Natural killer cell (primary cell): ENCODE results near the gene GRID1. TPM values are rescaled to one million over a fixed set of nuclear protein-coding genes. Genes with fewer than 3 reads are reported as not detected.

Source experiments
- ATAC-seq, 3 donors: fragments of 150-1000 bp in 2 of 3; fragments of 200-7000 bp in 1 of 3; cut with Tn5 transposase; 1 replicate in 1 of 3; 2 replicates in 2 of 3; pipeline ENCODE4 v1.10.0; 2021; ENCODE audit warnings: mild to moderate bottlenecking in 2 of 3, moderate library complexity in 2 of 3
- DNase-seq, 2 donors: peaks; one replicate each; pipeline versions ENCODE4 v3.0.0 to v3.0.0-alpha.2; 2013 to 2021; ENCODE audit warnings: mixed read lengths in 1 of 2
- H3K27ac ChIP-seq: one replicate; pipeline ENCODE4 v1.5.1; 2013; ENCODE audit warnings: mild to moderate bottlenecking, low read length
- H3K27me3 ChIP-seq: one replicate; pipeline ENCODE4 v1.6.1; 2013; ENCODE audit warnings: low read length; ENCODE audit not compliant: control insufficient read depth, insufficient read depth
- H3K36me3 ChIP-seq: one replicate; pipeline ENCODE4 v1.6.1; 2013; ENCODE audit warnings: low read length; ENCODE audit not compliant: control insufficient read depth, insufficient read depth
- H3K4me1 ChIP-seq: one replicate; pipeline ENCODE4 v1.6.1; 2013; ENCODE audit warnings: low read length; ENCODE audit not compliant: control insufficient read depth, insufficient read depth
- H3K4me3 ChIP-seq: one replicate; pipeline ENCODE4 v1.5.1; 2013; ENCODE audit warnings: low read length
- H3K9me3 ChIP-seq: one replicate; pipeline ENCODE4 v1.6.1; 2013; ENCODE audit warnings: low read length; ENCODE audit not compliant: control insufficient read depth, insufficient read depth
- H3K27ac Mint-ChIP-seq, 2 donors: one replicate each; pipeline ENCODE4 v1.8.0; 2022; ENCODE audit warnings: mild to moderate bottlenecking in 2 of 2, mixed read lengths in 2 of 2, moderate library complexity in 1 of 2
- H3K27me3 Mint-ChIP-seq, 2 donors: one replicate each; pipeline ENCODE4 v1.8.0; 2022; ENCODE audit warnings: low read depth in 2 of 2, mixed read lengths in 2 of 2
- H3K36me3 Mint-ChIP-seq: one replicate; pipeline ENCODE4 v1.8.0; 2022; ENCODE audit warnings: mixed read lengths
- H3K4me1 Mint-ChIP-seq, 2 donors: one replicate each; pipeline ENCODE4 v1.8.0; 2022; ENCODE audit warnings: mixed read lengths in 2 of 2
- H3K4me3 Mint-ChIP-seq: one replicate; pipeline ENCODE4 v1.8.0; 2022; ENCODE audit warnings: mild to moderate bottlenecking, moderate library complexity, mixed read lengths
- H3K9me3 Mint-ChIP-seq, 2 donors: one replicate each; pipeline ENCODE4 v1.8.0; 2022; ENCODE audit warnings: mixed read lengths in 2 of 2
- WGBS: methylation state at CpG from one replicate; pipeline ENCODE4 v1.1.7; 2013; ENCODE audit warnings: missing lambda C conversion rate; ENCODE audit not compliant: insufficient coverage; 5-methylcytosine and 5-hydroxymethylcytosine counted together
- intact Hi-C: fragments of 100-400 bp; cut with micrococcal nuclease; formaldehyde crosslinking; loops from one replicate; pipeline ENCODE4 v1.14.2; 2022
- total RNA-seq, 4 donors: library from RNA; stranded (reverse); fragments of 120-200 nt in 1 of 4; gene quantifications; one replicate each; pipeline versions ENCODE4 v1.2.3 to v1.2.4, GENCODE V29; 2013 to 2022
- TF ChIP-seq, protein P1 (sequence below): fragments of 200-600 bp; IDR thresholded peaks from one replicate; pipeline ENCODE4 v1.8.0; 2022; ENCODE audit warnings: antibody characterized with exemption

The GRID1 gene
- total RNA-seq, 3 donors from 2014 or later (not counting 1 experiment from before 2014, with no cell fraction given): not detected

DNA sequence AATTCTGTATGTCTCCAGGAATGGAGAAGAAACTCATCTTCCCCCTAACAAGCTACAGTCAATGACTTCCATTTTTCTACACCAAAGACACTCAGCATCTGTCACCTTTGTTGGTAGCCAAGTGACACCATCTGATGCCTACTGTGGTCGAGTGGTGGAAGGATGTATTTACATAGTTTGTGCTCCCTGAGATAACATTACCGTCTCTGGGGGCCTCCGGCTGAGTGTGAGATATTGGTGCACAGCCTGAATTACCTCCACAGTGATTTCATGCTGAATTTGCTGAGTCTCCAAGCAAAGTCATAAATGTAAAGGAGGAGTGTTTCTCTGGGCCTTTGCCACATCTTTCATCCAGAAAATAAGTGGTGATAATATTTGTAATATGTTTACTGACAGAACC, 114.0 kb downstream of the GRID1 start:
- ATAC-seq (no peak), DNase-seq (no peak)
- H3K27me3 Mint-ChIP-seq: no peaks in the 10 kb centered on the region
- Histone ChIP-seq H3K4me1 (no peaks in the 10 kb centered on the region), H3K36me3 (no peaks in the 10 kb centered on the region), H3K9me3 (no peaks in the 10 kb centered on the region), H3K27ac (no peak overlapping the region), H3K4me3 (no peak overlapping the region), H3K27me3 (no peaks in the 10 kb centered on the region)
- intact Hi-C loops: no loop called here
- peaks cover 0 to 3% of the 10 kb centered on the region in 2 donors for H3K9me3 Mint-ChIP-seq
- no peaks in the 10 kb centered on the region for H3K36me3 Mint-ChIP-seq
- no peak overlapping the region for H3K27ac Mint-ChIP-seq
- H3K4me3 Mint-ChIP-seq: no peak overlapping the region
- 83% methylated on average over 3 of the region's 3 CpGs for WGBS
- TF ChIP-seq, protein P1, sequence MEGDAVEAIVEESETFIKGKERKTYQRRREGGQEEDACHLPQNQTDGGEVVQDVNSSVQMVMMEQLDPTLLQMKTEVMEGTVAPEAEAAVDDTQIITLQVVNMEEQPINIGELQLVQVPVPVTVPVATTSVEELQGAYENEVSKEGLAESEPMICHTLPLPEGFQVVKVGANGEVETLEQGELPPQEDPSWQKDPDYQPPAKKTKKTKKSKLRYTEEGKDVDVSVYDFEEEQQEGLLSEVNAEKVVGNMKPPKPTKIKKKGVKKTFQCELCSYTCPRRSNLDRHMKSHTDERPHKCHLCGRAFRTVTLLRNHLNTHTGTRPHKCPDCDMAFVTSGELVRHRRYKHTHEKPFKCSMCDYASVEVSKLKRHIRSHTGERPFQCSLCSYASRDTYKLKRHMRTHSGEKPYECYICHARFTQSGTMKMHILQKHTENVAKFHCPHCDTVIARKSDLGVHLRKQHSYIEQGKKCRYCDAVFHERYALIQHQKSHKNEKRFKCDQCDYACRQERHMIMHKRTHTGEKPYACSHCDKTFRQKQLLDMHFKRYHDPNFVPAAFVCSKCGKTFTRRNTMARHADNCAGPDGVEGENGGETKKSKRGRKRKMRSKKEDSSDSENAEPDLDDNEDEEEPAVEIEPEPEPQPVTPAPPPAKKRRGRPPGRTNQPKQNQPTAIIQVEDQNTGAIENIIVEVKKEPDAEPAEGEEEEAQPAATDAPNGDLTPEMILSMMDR: no peak
- no peaks in the 10 kb centered on the region for H3K4me1 Mint-ChIP-seq

DNA sequence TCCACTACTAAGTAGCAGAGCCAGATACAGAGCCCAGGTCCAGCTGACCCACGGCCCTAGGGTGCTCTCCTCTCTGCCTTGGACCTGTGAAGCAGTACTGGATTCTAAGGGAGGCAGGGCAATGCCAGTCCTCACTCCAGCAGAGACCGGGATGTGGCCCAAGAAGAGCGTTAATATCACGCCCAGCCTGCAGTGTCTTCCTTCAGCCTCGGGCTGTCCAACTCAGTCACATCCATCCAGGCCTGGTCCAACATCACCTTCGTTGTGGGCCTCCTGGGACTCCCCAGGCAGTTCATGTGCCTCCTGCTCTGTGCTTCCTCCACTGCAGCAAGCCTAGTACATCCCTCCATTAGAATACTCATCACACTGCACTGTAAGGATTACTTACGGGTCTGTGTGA, 114.5 kb downstream of the GRID1 start:
- Mint-ChIP-seq H3K36me3 (no peaks in the 10 kb centered on the region), H3K4me3 (no peak overlapping the region), H3K27me3 (no peaks in the 10 kb centered on the region), H3K4me1 (no peaks in the 10 kb centered on the region), H3K27ac (no peak overlapping the region), H3K9me3 (peaks cover 0 to 5% of the 10 kb centered on the region in 2 donors)
- Histone ChIP-seq H3K4me1 (no peaks in the 10 kb centered on the region), H3K27me3 (no peaks in the 10 kb centered on the region), H3K4me3 (no peak overlapping the region), H3K9me3 (no peaks in the 10 kb centered on the region), H3K36me3 (no peaks in the 10 kb centered on the region), H3K27ac (no peak overlapping the region)
- ATAC-seq: no peak
- TF ChIP-seq, protein P1: no peak
- intact Hi-C loops: no loop called here
- WGBS: 85% methylated on average over 6 of the region's 7 CpGs
- no peak for DNase-seq

DNA sequence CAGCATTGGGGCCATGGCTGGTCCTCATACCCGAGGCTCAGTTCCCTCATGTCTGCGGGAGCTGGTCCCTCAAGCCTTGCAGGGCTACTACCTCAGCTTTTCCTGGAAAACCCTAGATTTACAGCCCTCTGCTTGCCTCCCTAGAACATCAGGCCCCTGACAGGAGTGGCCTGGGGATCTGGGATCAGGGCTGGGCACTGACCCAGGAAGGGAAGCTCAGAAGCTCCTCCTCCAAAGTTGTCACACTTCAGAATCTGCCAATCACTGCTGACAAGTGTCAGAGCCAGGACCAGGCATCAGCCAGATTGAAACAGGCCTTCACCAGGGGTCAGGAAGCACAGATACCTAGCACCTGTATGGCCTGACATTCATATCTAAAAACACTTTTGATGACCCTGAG, 115.2 kb downstream of the GRID1 start:
- Histone ChIP-seq H3K27ac (no peak overlapping the region), H3K4me3 (no peak overlapping the region), H3K27me3 (no peaks in the 10 kb centered on the region), H3K4me1 (no peaks in the 10 kb centered on the region), H3K36me3 (no peaks in the 10 kb centered on the region), H3K9me3 (no peaks in the 10 kb centered on the region)
- Mint-ChIP-seq H3K27me3 (no peaks in the 10 kb centered on the region), H3K4me1 (no peaks in the 10 kb centered on the region), H3K27ac (no peak overlapping the region), H3K36me3 (no peaks in the 10 kb centered on the region), H3K9me3 (peaks cover 0 to 6% of the 10 kb centered on the region in 2 donors), H3K4me3 (no peak overlapping the region)
- intact Hi-C loops: no loop called here
- TF ChIP-seq, protein P1: no peak
- no peak for DNase-seq
- WGBS: 94% methylated on average over 2 of the region's 2 CpGs
- no peak for ATAC-seq

DNA sequence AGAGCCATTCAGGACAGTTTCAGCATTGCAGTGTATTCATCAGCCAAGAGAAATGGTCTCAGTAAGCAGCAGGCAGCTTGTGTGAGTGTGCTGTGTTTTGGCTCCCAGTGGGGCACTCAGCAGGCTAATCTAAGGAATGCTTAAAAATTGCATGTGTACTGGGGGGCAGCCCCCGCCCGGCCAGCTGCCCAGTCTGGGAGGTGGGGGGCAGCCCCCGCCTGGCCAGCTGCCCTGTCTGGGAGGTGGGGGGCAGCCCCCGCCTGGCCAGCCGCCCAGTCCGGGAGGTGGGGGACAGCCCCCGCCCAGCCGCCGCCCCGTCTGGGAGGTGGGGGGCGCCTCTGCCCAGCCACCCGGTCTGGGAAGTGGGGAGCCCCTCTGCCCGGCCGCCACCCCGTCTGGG, 116.2 kb downstream of the GRID1 start:
- Histone ChIP-seq H3K27ac (no peak overlapping the region), H3K27me3 (no peaks in the 10 kb centered on the region), H3K36me3 (no peaks in the 10 kb centered on the region), H3K9me3 (no peaks in the 10 kb centered on the region), H3K4me3 (no peak overlapping the region), H3K4me1 (no peaks in the 10 kb centered on the region)
- DNase-seq (no peak), ATAC-seq (no peak)
- 97% methylated on average over 15 of the region's 15 CpGs for WGBS
- Mint-ChIP-seq H3K27me3 (no peaks in the 10 kb centered on the region), H3K36me3 (no peaks in the 10 kb centered on the region), H3K4me3 (no peak overlapping the region), H3K27ac (no peak overlapping the region), H3K4me1 (no peaks in the 10 kb centered on the region), H3K9me3 (peaks cover 0 to 6% of the 10 kb centered on the region in 2 donors)
- intact Hi-C loops: no loop called here
- TF ChIP-seq, protein P1: no peak
